ENCODE measurements around the gene NOTUM. TPM values are rescaled to one million over a fixed set of nuclear protein-coding genes. Genes with fewer than 3 reads are reported as not detected.
A peak's percentile ranks its signal among the peaks of the same experiment; 100 is the strongest.

The NOTUM gene
- total RNA-seq = not detected

DNA sequence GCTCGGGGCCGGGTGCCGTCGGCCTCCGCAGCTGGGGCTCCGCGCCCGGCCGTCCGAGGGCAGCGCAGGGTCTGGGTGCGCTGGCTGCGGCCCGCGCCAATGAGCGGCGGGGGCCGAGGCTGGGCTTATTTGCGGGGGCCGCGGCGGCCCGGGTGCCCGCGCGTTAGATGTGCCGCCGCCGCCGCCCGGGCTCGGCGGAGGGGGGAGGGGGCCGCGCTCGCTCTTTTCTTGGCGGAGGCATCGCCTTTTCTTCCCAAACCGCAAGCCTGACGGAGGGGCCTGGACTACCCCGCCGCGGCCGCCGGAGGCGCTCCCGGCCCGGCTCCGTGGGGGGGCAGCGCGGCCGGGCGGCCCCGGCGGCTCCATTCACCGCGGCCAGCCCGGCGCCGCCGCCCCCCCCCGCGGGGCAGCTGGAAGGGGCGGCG lies at the start of gene NOTUM:
Gene NOTUM (minus strand): TSS at position 101 of the 425 bp plus-strand sequence. CDS start 278 bp downstream, outside the sequence.
- no peaks in the 10 kb centered on the region for H3K9me3 ChIP-seq
- peak within 1 kb of the TSS; percentile 34 to 40 for H3K4me3 ChIP-seq

GRCh38 chr17:82009413-82009812 lies 48.4 kb upstream of the NOTUM start:
- Histone ChIP-seq H3K4me1 (peaks cover 55% of the 10 kb centered on the region), H3K36me3 (no peaks in the 10 kb centered on the region), H3K27ac (no peak overlapping the region), H3K27me3 (no peaks in the 10 kb centered on the region), H3K9me3 (no peaks in the 10 kb centered on the region), H3K4me3 (no peak overlapping the region)
- TF ChIP-seq POLR2AphosphoS5 (IDR thresholded peaks at IDR 0.05; ENCODE audit: insufficient read depth in 1 of 2, low read depth in 1 of 2) = no peak
- TF ChIP-seq, protein P1, sequence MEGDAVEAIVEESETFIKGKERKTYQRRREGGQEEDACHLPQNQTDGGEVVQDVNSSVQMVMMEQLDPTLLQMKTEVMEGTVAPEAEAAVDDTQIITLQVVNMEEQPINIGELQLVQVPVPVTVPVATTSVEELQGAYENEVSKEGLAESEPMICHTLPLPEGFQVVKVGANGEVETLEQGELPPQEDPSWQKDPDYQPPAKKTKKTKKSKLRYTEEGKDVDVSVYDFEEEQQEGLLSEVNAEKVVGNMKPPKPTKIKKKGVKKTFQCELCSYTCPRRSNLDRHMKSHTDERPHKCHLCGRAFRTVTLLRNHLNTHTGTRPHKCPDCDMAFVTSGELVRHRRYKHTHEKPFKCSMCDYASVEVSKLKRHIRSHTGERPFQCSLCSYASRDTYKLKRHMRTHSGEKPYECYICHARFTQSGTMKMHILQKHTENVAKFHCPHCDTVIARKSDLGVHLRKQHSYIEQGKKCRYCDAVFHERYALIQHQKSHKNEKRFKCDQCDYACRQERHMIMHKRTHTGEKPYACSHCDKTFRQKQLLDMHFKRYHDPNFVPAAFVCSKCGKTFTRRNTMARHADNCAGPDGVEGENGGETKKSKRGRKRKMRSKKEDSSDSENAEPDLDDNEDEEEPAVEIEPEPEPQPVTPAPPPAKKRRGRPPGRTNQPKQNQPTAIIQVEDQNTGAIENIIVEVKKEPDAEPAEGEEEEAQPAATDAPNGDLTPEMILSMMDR (IDR thresholded peaks at IDR 0.05) = no peak
- no peak for TF ChIP-seq POLR2A (IDR thresholded peaks at IDR 0.05)
- intact Hi-C loops (cut with DNase I) = no loop called here
- DNase-seq (ENCODE audit: extremely low spot score in 2 of 2) = no peak

More for the DNA sequence above, at the start of gene NOTUM:
- intact Hi-C loops (cut with DNase I) = loop anchor here (5.0 kb wide), 1 partner anchor 51 kb away; no protein-coding TSS in a partner anchor
- Histone ChIP-seq H3K27me3 (peaks cover 14% of the 10 kb centered on the region), H3K27ac (no peak within 1 kb of the TSS), H3K4me1 (peaks cover 8% of the 10 kb centered on the region), H3K36me3 (no peaks in the 10 kb centered on the region)
- TF ChIP-seq POLR2AphosphoS5 (IDR thresholded peaks at IDR 0.05; ENCODE audit: insufficient read depth in 1 of 2, low read depth in 1 of 2) (no peak), POLR2A (IDR thresholded peaks at IDR 0.05) (no peak)
- TF ChIP-seq, protein P1 (IDR thresholded peaks at IDR 0.05) = no peak
- DNase-seq (ENCODE audit: extremely low spot score in 2 of 2) = no peak

GRCh38 chr17:82008941-82009405 lies 48.0 kb upstream of the NOTUM start:
- Histone ChIP-seq H3K36me3 (no peaks in the 10 kb centered on the region), H3K4me1 (peaks cover 55% of the 10 kb centered on the region)
- intact Hi-C loops (cut with DNase I) = no loop called here

GRCh38 chr17:82008258-82008940 lies 47.4 kb upstream of the NOTUM start:
- Histone ChIP-seq H3K27ac (no peak overlapping the region), H3K4me1 (peaks cover 55% of the 10 kb centered on the region), H3K36me3 (no peaks in the 10 kb centered on the region), H3K9me3 (no peaks in the 10 kb centered on the region), H3K27me3 (no peaks in the 10 kb centered on the region), H3K4me3 (no peak overlapping the region)
- no peak for TF ChIP-seq POLR2AphosphoS5 (IDR thresholded peaks at IDR 0.05; ENCODE audit: insufficient read depth in 1 of 2, low read depth in 1 of 2)
- no peak for TF ChIP-seq POLR2A (IDR thresholded peaks at IDR 0.05)
- TF ChIP-seq, protein P1 (IDR thresholded peaks at IDR 0.05) = no peak
- DNase-seq (ENCODE audit: extremely low spot score in 2 of 2) = no peak
- intact Hi-C loops (cut with DNase I) = no loop called here

More at GRCh38 chr17:82008941-82009405, 48.0 kb upstream of the NOTUM start:
- Histone ChIP-seq H3K4me3 (no peak overlapping the region), H3K27me3 (no peaks in the 10 kb centered on the region), H3K27ac (no peak overlapping the region), H3K9me3 (no peaks in the 10 kb centered on the region)
- no peak for DNase-seq (ENCODE audit: extremely low spot score in 2 of 2)
- no peak for TF ChIP-seq POLR2AphosphoS5 (IDR thresholded peaks at IDR 0.05; ENCODE audit: insufficient read depth in 1 of 2, low read depth in 1 of 2)
- TF ChIP-seq POLR2A (IDR thresholded peaks at IDR 0.05) = no peak
- TF ChIP-seq, protein P1 (IDR thresholded peaks at IDR 0.05) = no peak
